Nephron (organoid): ENCODE results near the gene MAML1.

Source experiments
- H3K27ac Mint-ChIP-seq, 3 experiments: 2 replicates each; pipeline ENCODE4 v1.8.0; 2020; ENCODE audit warnings: mixed read lengths in 3 of 3, mild to moderate bottlenecking in 2 of 3, moderate library complexity in 1 of 3
- H3K27me3 Mint-ChIP-seq: 2 replicates; pipeline ENCODE4 v1.8.0; 2021; ENCODE audit warnings: low read depth, mild to moderate bottlenecking, moderate library complexity, mixed read lengths
- H3K36me3 Mint-ChIP-seq: 2 replicates; pipeline ENCODE4 v1.8.0; 2020; ENCODE audit warnings: low read depth, mixed read lengths
- H3K4me1 Mint-ChIP-seq: 2 replicates; pipeline ENCODE4 v1.8.0; 2020; ENCODE audit warnings: mixed read lengths
- H3K4me3 Mint-ChIP-seq, 3 experiments: 2 replicates each; pipeline ENCODE4 v1.8.0; 2020; ENCODE audit warnings: mild to moderate bottlenecking in 3 of 3, mixed read lengths in 3 of 3, moderate library complexity in 2 of 3
- H3K9me3 Mint-ChIP-seq: 2 replicates; pipeline ENCODE4 v1.8.0; 2020; ENCODE audit warnings: mixed read lengths
- TF ChIP-seq, protein P1 (sequence below), 3 experiments: fragments of 200-600 bp; sonication (generic); IDR thresholded peaks; one replicate each; pipeline ENCODE4 v1.5.0; 2021; ENCODE audit warnings: antibody characterized with exemption in 3 of 3; ENCODE audit not compliant: unreplicated experiment in 3 of 3

MAML1 gene

DNA sequence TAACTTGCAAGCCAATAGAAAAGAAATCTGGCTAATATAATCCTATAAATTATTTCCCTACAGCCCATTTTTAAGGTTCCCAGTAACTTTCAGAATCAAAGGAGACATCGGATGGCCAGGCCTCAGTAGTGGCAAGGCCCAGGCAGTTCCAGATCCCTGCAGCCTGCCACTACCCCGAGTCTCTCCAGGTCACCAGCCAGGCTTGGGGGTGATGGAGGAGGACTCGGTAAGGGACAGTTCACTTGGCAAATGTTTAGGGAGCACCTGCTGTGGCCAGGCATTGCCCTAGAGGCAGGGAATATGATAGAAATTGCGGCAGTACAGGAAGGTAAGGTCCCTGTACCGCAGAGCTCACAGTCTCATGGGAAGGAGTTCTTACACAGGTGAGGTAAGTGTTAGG, 46.0 kb downstream of the MAML1 start:
- H3K4me1 Mint-ChIP-seq: peaks cover 7% of the 10 kb centered on the region
- no peaks in the 10 kb centered on the region for H3K27me3 Mint-ChIP-seq
- TF ChIP-seq, protein P1, sequence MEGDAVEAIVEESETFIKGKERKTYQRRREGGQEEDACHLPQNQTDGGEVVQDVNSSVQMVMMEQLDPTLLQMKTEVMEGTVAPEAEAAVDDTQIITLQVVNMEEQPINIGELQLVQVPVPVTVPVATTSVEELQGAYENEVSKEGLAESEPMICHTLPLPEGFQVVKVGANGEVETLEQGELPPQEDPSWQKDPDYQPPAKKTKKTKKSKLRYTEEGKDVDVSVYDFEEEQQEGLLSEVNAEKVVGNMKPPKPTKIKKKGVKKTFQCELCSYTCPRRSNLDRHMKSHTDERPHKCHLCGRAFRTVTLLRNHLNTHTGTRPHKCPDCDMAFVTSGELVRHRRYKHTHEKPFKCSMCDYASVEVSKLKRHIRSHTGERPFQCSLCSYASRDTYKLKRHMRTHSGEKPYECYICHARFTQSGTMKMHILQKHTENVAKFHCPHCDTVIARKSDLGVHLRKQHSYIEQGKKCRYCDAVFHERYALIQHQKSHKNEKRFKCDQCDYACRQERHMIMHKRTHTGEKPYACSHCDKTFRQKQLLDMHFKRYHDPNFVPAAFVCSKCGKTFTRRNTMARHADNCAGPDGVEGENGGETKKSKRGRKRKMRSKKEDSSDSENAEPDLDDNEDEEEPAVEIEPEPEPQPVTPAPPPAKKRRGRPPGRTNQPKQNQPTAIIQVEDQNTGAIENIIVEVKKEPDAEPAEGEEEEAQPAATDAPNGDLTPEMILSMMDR (IDR thresholded peaks at IDR 0.05; ENCODE audit: unreplicated experiment in 3 of 3): no peak
- H3K9me3 Mint-ChIP-seq: no peaks in the 10 kb centered on the region
- H3K36me3 Mint-ChIP-seq: peaks cover 49% of the 10 kb centered on the region
- H3K4me3 Mint-ChIP-seq: no peak overlapping the region
- H3K27ac Mint-ChIP-seq: no peak overlapping the region

GRCh38 chr5:179779826-179780225, 47.2 kb downstream of the MAML1 start:
- Mint-ChIP-seq H3K4me3 (no peak overlapping the region), H3K27me3 (no peaks in the 10 kb centered on the region), H3K27ac (no peak overlapping the region), H3K9me3 (no peaks in the 10 kb centered on the region), H3K36me3 (peaks cover 40% of the 10 kb centered on the region), H3K4me1 (peaks cover 7% of the 10 kb centered on the region)
- TF ChIP-seq, protein P1 (IDR thresholded peaks at IDR 0.05; ENCODE audit: unreplicated experiment in 3 of 3): no peak

- peaks cover 40% of the 10 kb centered on the region for H3K36me3 Mint-ChIP-seq
- peaks cover 7% of the 10 kb centered on the region for H3K4me1 Mint-ChIP-seq
- TF ChIP-seq, protein P1 (IDR thresholded peaks at IDR 0.05; ENCODE audit: unreplicated experiment in 3 of 3): no peak
Measured at GRCh38 chr5:179780362-179780761, 47.7 kb downstream of the MAML1 start.

DNA sequence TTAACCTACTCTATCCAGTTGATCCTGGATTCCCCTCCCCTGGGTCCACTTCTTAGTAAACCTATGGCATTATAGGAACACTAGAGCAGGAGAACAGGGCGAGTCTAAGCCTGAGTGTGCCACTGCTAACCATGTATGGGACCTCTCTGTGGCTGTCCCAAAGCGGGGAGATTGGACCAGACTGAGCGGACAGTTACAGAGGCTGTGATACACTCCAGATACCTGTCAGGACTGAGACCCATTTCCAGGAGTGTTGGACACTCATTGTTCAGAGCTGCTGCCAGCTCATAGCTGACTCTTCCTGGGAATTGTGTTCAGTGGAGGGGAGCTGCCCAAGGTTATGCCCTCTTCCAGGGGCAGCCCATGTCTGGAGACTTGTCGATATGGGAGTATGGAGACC, 49.2 kb downstream of the MAML1 start:
- peaks cover 7% of the 10 kb centered on the region for H3K4me1 Mint-ChIP-seq
- H3K9me3 Mint-ChIP-seq: no peaks in the 10 kb centered on the region
- H3K27me3 Mint-ChIP-seq: no peaks in the 10 kb centered on the region
- no peak overlapping the region for H3K27ac Mint-ChIP-seq
- H3K36me3 Mint-ChIP-seq: peaks cover 32% of the 10 kb centered on the region
- H3K4me3 Mint-ChIP-seq: no peak overlapping the region
- TF ChIP-seq, protein P1 (IDR thresholded peaks at IDR 0.05; ENCODE audit: unreplicated experiment in 3 of 3): no peak

More at GRCh38 chr5:179780362-179780761, 47.7 kb downstream of the MAML1 start:
- H3K4me3 Mint-ChIP-seq: no peak overlapping the region
- no peaks in the 10 kb centered on the region for H3K27me3 Mint-ChIP-seq
- H3K27ac Mint-ChIP-seq: no peak overlapping the region
- no peaks in the 10 kb centered on the region for H3K9me3 Mint-ChIP-seq

- H3K4me1 Mint-ChIP-seq: peaks cover 7% of the 10 kb centered on the region
- no peaks in the 10 kb centered on the region for H3K9me3 Mint-ChIP-seq
- H3K36me3 Mint-ChIP-seq: peaks cover 22% of the 10 kb centered on the region
- TF ChIP-seq, protein P1 (IDR thresholded peaks at IDR 0.05; ENCODE audit: unreplicated experiment in 3 of 3): no peak
- no peaks in the 10 kb centered on the region for H3K27me3 Mint-ChIP-seq
- no peak overlapping the region for H3K27ac Mint-ChIP-seq
- no peak overlapping the region for H3K4me3 Mint-ChIP-seq
Measured at GRCh38 chr5:179783128-179783527, 50.5 kb downstream of the MAML1 start.

GRCh38 chr5:179786861-179787260, 54.2 kb downstream of the MAML1 start:
- H3K4me1 Mint-ChIP-seq: no peaks in the 10 kb centered on the region
- H3K36me3 Mint-ChIP-seq: peaks cover 3% of the 10 kb centered on the region
- H3K4me3 Mint-ChIP-seq: no peak overlapping the region
- H3K9me3 Mint-ChIP-seq: no peaks in the 10 kb centered on the region
- TF ChIP-seq, protein P1 (IDR thresholded peaks at IDR 0.05; ENCODE audit: unreplicated experiment in 3 of 3): no peak
- no peak overlapping the region for H3K27ac Mint-ChIP-seq
- no peaks in the 10 kb centered on the region for H3K27me3 Mint-ChIP-seq
